ENCODE data around the gene AMPD3.

DNA sequence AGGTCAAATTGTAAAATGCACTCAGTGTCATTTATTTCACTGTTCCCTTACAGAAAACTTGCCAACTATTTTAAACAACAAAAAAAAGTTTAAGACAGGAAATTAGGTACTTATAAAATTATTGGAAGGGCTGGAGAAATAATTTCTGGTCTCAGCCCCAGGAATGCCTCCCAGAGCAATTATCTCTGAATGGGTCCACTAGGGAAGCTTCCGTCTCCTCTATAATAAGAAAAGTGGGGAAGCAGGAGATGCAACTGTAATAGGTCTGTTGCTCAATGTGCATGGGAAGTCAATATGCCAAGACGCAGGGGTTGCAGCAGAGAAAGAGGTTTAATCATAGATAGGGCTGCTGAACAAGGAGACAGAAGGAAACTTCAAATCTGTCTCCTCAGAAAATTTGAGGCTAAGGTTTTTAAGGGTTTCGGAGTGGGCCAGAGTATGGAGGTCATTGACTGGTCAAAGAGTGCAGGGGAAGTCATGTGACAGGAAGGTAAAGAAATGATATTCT, 96.8 kb downstream of the AMPD3 start:
- TF ChIP-seq POLR2A (IDR thresholded peaks at IDR 0.05): no peak
- TF ChIP-seq, protein P1, sequence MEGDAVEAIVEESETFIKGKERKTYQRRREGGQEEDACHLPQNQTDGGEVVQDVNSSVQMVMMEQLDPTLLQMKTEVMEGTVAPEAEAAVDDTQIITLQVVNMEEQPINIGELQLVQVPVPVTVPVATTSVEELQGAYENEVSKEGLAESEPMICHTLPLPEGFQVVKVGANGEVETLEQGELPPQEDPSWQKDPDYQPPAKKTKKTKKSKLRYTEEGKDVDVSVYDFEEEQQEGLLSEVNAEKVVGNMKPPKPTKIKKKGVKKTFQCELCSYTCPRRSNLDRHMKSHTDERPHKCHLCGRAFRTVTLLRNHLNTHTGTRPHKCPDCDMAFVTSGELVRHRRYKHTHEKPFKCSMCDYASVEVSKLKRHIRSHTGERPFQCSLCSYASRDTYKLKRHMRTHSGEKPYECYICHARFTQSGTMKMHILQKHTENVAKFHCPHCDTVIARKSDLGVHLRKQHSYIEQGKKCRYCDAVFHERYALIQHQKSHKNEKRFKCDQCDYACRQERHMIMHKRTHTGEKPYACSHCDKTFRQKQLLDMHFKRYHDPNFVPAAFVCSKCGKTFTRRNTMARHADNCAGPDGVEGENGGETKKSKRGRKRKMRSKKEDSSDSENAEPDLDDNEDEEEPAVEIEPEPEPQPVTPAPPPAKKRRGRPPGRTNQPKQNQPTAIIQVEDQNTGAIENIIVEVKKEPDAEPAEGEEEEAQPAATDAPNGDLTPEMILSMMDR (IDR thresholded peaks at IDR 0.05 in 4 of 5, conservative IDR thresholded peaks at IDR 0.05 in 1 of 5): no peak
